Tibial artery (tissue), 4 donors: ENCODE results near the gene ARIH1.

Experiments
- DNase-seq, 2 donors: peaks; one replicate each; pipeline ENCODE4 v3.0.0-alpha.2; 2019
- H3K27ac ChIP-seq, 2 donors: fragments of 200-600 bp; sonication (generic) in 1 of 2; 1 replicate in 1 of 2; 2 replicates in 1 of 2; pipeline ENCODE4 v1.5.1; 2018 to 2019; ENCODE audit warnings: mild to moderate bottlenecking in 1 of 2
- H3K27me3 ChIP-seq, 2 donors: fragments of 200-600 bp; sonication (generic) in 1 of 2; one replicate each; pipeline versions ENCODE4 v1.5.1 to v1.6.0; 2016 to 2019
- H3K36me3 ChIP-seq, 3 donors: fragments of 200-600 bp; sonication (generic) in 2 of 3; one replicate each; pipeline ENCODE4 v1.5.1; 2016 to 2019; ENCODE audit warnings: mild to moderate bottlenecking in 2 of 3
- H3K4me1 ChIP-seq, 4 donors: fragments of 200-600 bp; sonication (generic) in 2 of 4; 1 replicate in 3 of 4; 2 replicates in 1 of 4; pipeline ENCODE4 v1.5.1; 2016 to 2019
- H3K4me3 ChIP-seq, 2 donors: fragments of 200-600 bp; sonication (generic) in 1 of 2; 1 replicate in 1 of 2; 2 replicates in 1 of 2; pipeline ENCODE4 v1.5.1; 2018 to 2019; ENCODE audit warnings: mild to moderate bottlenecking in 2 of 2
- H3K9me3 ChIP-seq, 3 donors: fragments of 200-600 bp; sonication (generic) in 1 of 3; one replicate each; pipeline ENCODE4 v1.5.1; 2016 to 2019
- intact Hi-C: fragments of 100-400 bp; cut with DNase I; formaldehyde crosslinking; loops from one replicate; pipeline ENCODE4 v1.15.0; 2023; ENCODE audit warnings: low total_unique reads
- TF ChIP-seq, protein P1 (sequence below), 2 experiments: fragments of 200-600 bp in 1 of 2; fragments of 450-650 bp in 1 of 2; IDR thresholded peaks; one replicate each; pipeline ENCODE4 v1.5.1; 2017 to 2019; ENCODE audit warnings: antibody characterized with exemption in 2 of 2, mild to moderate bottlenecking in 1 of 2, moderate library complexity in 1 of 2

Gene ARIH1

DNA sequence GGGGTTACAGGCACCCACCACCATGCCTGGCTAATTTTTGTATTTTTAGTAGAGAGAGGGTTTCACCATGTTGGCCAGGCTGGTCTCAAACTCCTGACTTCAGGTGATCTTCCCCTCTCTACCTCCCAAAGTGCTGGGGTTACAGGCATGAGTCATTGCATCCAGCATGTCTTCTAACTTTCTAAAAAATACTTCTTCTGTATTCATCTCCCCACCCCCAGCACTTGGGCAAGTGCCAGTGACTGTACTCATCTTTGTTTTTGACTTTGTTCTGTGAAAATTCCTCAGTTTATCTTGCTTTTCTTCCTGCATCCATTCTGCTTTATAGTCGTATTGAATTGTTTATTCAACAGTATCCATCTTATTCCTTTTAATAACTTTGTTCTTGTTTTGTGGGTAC, 47.6 kb downstream of the ARIH1 start:
- Histone ChIP-seq H3K4me3 (no peak overlapping the region), H3K4me1 (peaks cover 0 to 17% (median 10%) of the 10 kb centered on the region in 4 donors), H3K27ac (no peak overlapping the region), H3K9me3 (no peaks in the 10 kb centered on the region), H3K36me3 (no peaks in the 10 kb centered on the region), H3K27me3 (no peaks in the 10 kb centered on the region)
- no peak for DNase-seq
- TF ChIP-seq, protein P1, sequence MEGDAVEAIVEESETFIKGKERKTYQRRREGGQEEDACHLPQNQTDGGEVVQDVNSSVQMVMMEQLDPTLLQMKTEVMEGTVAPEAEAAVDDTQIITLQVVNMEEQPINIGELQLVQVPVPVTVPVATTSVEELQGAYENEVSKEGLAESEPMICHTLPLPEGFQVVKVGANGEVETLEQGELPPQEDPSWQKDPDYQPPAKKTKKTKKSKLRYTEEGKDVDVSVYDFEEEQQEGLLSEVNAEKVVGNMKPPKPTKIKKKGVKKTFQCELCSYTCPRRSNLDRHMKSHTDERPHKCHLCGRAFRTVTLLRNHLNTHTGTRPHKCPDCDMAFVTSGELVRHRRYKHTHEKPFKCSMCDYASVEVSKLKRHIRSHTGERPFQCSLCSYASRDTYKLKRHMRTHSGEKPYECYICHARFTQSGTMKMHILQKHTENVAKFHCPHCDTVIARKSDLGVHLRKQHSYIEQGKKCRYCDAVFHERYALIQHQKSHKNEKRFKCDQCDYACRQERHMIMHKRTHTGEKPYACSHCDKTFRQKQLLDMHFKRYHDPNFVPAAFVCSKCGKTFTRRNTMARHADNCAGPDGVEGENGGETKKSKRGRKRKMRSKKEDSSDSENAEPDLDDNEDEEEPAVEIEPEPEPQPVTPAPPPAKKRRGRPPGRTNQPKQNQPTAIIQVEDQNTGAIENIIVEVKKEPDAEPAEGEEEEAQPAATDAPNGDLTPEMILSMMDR (IDR thresholded peaks at IDR 0.05), result no peak
- intact Hi-C loops, result no loop called here

DNA sequence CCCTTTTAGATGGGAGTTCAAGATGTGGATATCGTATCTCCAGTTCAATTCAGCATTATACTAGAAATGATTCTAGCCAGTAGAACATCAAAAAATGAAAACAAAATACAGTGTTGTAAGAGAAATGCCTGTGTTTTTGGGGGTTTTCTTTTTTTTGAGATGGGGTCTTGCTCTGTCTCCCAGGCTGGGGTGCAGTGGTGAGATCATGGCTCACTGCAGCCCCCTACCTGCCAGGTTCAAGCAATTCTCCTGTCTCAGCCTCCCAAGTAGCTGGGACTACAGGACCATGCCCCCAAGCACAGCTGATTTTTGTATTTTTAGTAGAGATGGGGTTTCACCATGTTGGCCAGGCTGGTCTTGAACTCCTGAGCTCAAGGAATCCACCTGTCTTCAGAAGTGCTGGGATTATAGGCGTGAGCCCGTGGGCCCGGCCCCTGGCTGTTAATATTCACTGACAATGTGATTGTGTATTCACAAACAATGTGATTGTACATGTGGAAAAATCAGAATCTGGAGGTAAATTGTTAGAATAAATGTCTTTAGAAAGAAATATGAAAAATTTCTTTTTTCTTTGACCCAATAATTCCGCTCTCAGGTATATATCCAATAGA, 59.0 kb downstream of the ARIH1 start:
- TF ChIP-seq, protein P1 (IDR thresholded peaks at IDR 0.05), result no peak
- Histone ChIP-seq H3K4me1 (peaks cover 0 to 6% (median 0%) of the 10 kb centered on the region in 4 donors), H3K36me3 (no peaks in the 10 kb centered on the region), H3K4me3 (no peak overlapping the region), H3K9me3 (no peaks in the 10 kb centered on the region), H3K27me3 (no peaks in the 10 kb centered on the region), H3K27ac (no peak overlapping the region)
- DNase-seq, result no peak
- intact Hi-C loops, result no loop called here

DNA sequence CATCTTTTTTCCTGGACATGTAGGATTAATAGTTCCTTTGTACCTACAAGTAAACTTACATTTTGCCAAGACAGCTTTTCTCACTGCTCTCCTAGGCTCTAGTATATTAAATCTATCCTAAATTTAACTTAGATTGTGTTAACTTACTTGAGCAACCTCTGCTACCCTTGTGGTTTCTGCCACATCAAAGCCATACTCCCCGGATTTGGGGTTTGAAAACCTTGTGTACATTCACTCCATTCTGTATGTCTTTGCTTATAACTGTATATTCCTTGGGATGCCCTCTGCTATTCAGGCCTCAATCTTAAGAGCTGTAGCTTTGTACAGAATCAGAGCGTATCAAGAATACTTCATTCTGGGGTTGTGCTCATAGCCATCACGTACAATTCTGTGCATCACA, 60.4 kb downstream of the ARIH1 start:
- TF ChIP-seq, protein P1 (IDR thresholded peaks at IDR 0.05), result no peak
- no peaks in the 10 kb centered on the region for H3K9me3 ChIP-seq
- no peaks in the 10 kb centered on the region for H3K36me3 ChIP-seq
- H3K27ac ChIP-seq, result no peak overlapping the region
- peaks cover 0 to 6% (median 0%) of the 10 kb centered on the region in 4 donors for H3K4me1 ChIP-seq
- H3K27me3 ChIP-seq, result no peaks in the 10 kb centered on the region
- H3K4me3 ChIP-seq, result no peak overlapping the region
- intact Hi-C loops, result no loop called here
- no peak for DNase-seq

DNA sequence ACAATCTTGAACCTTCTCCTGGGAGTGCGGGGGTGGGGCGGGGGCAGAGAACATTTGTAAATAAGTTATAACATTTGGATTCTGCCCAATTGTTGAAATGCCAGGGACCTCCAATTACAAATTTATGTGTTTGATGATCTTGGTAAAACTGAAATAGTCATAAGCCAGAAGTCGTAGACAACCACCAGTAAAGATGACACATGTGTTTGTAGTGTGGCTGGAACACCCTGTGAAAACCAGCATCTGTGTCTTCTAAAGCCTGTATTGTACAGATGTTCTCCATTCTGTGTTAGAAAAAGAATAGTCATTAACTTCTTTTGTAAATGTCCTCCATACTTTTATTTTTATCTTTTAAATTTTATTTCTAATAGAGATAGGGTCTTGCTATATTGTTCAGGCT, 61.8 kb downstream of the ARIH1 start:
- Histone ChIP-seq H3K36me3 (no peaks in the 10 kb centered on the region), H3K4me1 (peaks cover 0 to 6% (median 0%) of the 10 kb centered on the region in 4 donors), H3K4me3 (no peak overlapping the region), H3K27me3 (no peaks in the 10 kb centered on the region), H3K9me3 (peaks cover 0 to 2% (median 0%) of the 10 kb centered on the region in 3 donors), H3K27ac (no peak overlapping the region)
- DNase-seq, result no peak
- intact Hi-C loops, result no loop called here
- TF ChIP-seq, protein P1 (IDR thresholded peaks at IDR 0.05), result no peak

DNA sequence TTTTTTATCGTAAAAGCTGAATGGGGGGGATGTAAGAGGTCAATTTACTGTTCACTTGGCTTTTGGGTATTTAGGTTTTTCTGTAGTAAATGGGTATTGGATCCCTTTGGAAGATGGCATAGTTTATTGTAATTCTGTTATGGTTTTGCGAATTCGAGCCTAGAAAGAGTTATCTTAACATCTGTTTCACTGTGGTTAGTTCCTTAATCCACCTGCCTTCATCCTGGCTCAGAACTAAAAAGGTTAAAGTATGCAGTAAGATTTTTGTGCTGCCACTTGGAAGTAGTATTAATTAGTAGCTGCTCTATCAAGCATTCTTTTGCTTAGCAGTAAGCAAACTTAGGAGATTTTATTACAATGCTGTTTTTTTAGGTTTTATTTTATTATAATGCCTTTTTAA, 62.4 kb downstream of the ARIH1 start:
- DNase-seq, result no peak
- H3K36me3 ChIP-seq, result no peaks in the 10 kb centered on the region
- intact Hi-C loops, result no loop called here
- no peak overlapping the region for H3K27ac ChIP-seq
- TF ChIP-seq, protein P1 (IDR thresholded peaks at IDR 0.05), result no peak
- no peaks in the 10 kb centered on the region for H3K27me3 ChIP-seq
- peaks cover 0 to 6% (median 0%) of the 10 kb centered on the region in 4 donors for H3K4me1 ChIP-seq
- no peak overlapping the region for H3K4me3 ChIP-seq
- peaks cover 0 to 4% (median 0%) of the 10 kb centered on the region in 3 donors for H3K9me3 ChIP-seq
